ENCODE data around the gene DAG1.

DNA sequence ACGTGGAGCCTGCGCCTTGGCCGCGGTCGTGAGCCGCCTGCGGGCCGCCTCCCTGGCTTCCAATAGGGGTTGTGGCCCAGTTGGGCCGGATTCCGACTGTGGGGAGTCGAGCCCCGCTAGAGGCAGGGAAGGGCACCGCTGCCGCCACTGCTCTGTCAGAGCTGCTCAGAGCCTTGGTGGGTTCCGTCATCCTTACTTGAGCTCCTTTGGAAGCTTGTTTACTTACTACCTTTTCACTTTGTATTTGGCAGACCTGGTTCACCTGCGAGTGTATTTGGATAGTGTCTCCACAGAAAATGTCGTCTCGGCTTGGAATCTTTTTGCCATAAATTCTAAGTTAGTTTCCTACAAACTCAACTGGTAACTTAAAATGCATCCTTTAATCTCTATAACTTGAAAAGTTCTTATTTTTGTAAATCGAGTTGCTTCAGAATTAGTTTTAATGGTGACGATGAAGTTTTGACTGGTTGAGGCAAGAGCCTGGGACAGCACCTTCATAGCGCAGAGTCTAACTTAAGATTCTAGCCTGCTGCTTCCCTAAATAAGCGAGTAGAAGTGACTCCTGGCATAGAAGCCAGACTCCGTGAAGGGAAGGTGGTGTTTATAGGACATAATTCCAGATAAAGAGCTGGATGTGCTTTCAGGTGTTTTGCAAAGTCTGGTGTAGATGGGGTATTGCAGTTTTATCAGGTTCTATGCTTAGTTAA lies 800 bp downstream of the DAG1 start:
- TF ChIP-seq, protein P1, sequence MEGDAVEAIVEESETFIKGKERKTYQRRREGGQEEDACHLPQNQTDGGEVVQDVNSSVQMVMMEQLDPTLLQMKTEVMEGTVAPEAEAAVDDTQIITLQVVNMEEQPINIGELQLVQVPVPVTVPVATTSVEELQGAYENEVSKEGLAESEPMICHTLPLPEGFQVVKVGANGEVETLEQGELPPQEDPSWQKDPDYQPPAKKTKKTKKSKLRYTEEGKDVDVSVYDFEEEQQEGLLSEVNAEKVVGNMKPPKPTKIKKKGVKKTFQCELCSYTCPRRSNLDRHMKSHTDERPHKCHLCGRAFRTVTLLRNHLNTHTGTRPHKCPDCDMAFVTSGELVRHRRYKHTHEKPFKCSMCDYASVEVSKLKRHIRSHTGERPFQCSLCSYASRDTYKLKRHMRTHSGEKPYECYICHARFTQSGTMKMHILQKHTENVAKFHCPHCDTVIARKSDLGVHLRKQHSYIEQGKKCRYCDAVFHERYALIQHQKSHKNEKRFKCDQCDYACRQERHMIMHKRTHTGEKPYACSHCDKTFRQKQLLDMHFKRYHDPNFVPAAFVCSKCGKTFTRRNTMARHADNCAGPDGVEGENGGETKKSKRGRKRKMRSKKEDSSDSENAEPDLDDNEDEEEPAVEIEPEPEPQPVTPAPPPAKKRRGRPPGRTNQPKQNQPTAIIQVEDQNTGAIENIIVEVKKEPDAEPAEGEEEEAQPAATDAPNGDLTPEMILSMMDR (IDR thresholded peaks at IDR 0.05 in 8 of 11, conservative IDR thresholded peaks at IDR 0.05 in 3 of 11) = peak in 1 of 11 experiments; percentile 18
- no peak for TF ChIP-seq POLR2A (IDR thresholded peaks at IDR 0.05)
- no peak for TF ChIP-seq POLR2AphosphoS5 (IDR thresholded peaks at IDR 0.05)
